ENCODE results near the gene TRPM6.

- TF ChIP-seq POLR2A (IDR thresholded peaks at IDR 0.05) (no peak), CTCF (IDR thresholded peaks at IDR 0.05 in 8 of 11, conservative IDR thresholded peaks at IDR 0.05 in 3 of 11) (no peak), POLR2AphosphoS5 (IDR thresholded peaks at IDR 0.05) (no peak)
These were observed 104.3 kb downstream of the TRPM6 start for GRCh38 chr9:74783408-74783807.

All from spleen (tissue), 7 donors.